A549 (cell line): Measurements from ENCODE around the gene SYNE2. TPM values are rescaled to one million over a fixed set of nuclear protein-coding genes. Genes with fewer than 3 reads are reported as not detected.

ENCODE experiments used
- ATAC-seq, 2 experiments: fragments of 200-7000 bp in 1 of 2; fragments of >200 bp in 1 of 2; cut with Nextera tagmentation in 1 of 2; cut with Tn5 transposase in 1 of 2; 3 replicates each; pipeline versions ENCODE4 v1.8.0 to v1.9.1; 2018 to 2020; ENCODE audit warnings: mild to moderate bottlenecking in 1 of 2, moderate library complexity in 1 of 2
- CTCF ChIA-PET: fragments of 300-600 bp; sonication (Branson Sonifier 250); formaldehyde crosslinking; extraction: SDS; loops from one replicate; lab custom pipeline; 2021; ENCODE audit warnings: antibody characterized with exemption, inconsistent platforms; lab: Yijun Ruan, JAX
- POLR2A ChIA-PET: fragments of 350-600 bp; formaldehyde crosslinking; extraction: SDS; loops from one replicate; lab custom pipeline; 2021; ENCODE audit warnings: antibody characterized with exemption, inconsistent platforms; lab: Yijun Ruan, JAX
- DNase-seq, 2 experiments: peaks; one replicate each; pipeline versions ENCODE4 v3.0.0 to v3.0.0-alpha.2; 2011 to 2016; ENCODE audit warnings: low read depth in 1 of 2, low spot score in 1 of 2
- FAIRE-seq: peaks from 2 replicates; lab custom pipeline; 2011; peaks lifted over from hg19 to GRCh38; lab: Jason Lieb, UNC
- H3K27ac ChIP-seq, 2 experiments: fragments of >200 bp; sonication (Bioruptor Twin); formaldehyde crosslinking; 3 replicates each; pipeline ENCODE4 v1.5.1; 2016 to 2017
- H3K4me1 ChIP-seq: fragments of >200 bp; sonication (Bioruptor Twin); formaldehyde crosslinking; 3 replicates; pipeline ENCODE4 v1.6.1; 2016
- H3K4me2 ChIP-seq: fragments of >200 bp; sonication (Bioruptor Twin); formaldehyde crosslinking; 3 replicates; pipeline ENCODE4 v1.6.1; 2016
- H3K4me3 ChIP-seq: fragments of >200 bp; sonication (Bioruptor Twin); formaldehyde crosslinking; 3 replicates; pipeline ENCODE4 v1.5.1; 2016
- H3K9me3 ChIP-seq: fragments of >200 bp; sonication (Bioruptor Twin); formaldehyde crosslinking; 3 replicates; pipeline ENCODE4 v1.6.1; 2016
- CBX8 ChIP-seq: fragments of 200-600 bp; sonication (generic); IDR thresholded peaks from 2 replicates; pipeline ENCODE4 v1.6.1; 2016
- CEBPB ChIP-seq, 2 experiments: fragments of >200 bp in 1 of 2; sonication (Bioruptor Twin) in 1 of 2; formaldehyde crosslinking in 1 of 2; IDR thresholded peaks; 2 replicates each; pipeline ENCODE4 v1.6.1; 2012 to 2016
- CHD4 ChIP-seq: fragments of 200-600 bp; sonication (generic); IDR thresholded peaks from 2 replicates; pipeline ENCODE4 v1.6.1; 2016; ENCODE audit warnings: antibody characterized with exemption, mild to moderate bottlenecking, borderline replicate concordance
- EHMT2 ChIP-seq: fragments of 200-600 bp; sonication (generic); IDR thresholded peaks from 2 replicates; pipeline ENCODE4 v1.6.1; 2016; ENCODE audit warnings: antibody characterized with exemption, low read depth, mild to moderate bottlenecking, moderate library complexity
- ESRRA ChIP-seq: fragments of 150-350 bp; IDR thresholded peaks from 2 replicates; pipeline ENCODE4 v1.6.1; 2014; ENCODE audit warnings: mild to moderate bottlenecking, low read length, borderline replicate concordance
- FOSL2 ChIP-seq, 2 experiments: fragments of 450-650 bp in 1 of 2; fragments of >200 bp in 1 of 2; sonication (Bioruptor Twin) in 1 of 2; formaldehyde crosslinking; IDR thresholded peaks; 2 replicates each; pipeline versions ENCODE4 v1.5.0 to v1.6.1; 2016 to 2020; ENCODE audit warnings: mild to moderate bottlenecking in 1 of 2, moderate library complexity in 1 of 2
- FOXS1 ChIP-seq: fragments of 250-450 bp; sonication (Bioruptor Pico); IDR thresholded peaks from 2 replicates; pipeline ENCODE4 v1.5.0; 2020; ENCODE audit warnings: mild to moderate bottlenecking, moderate library complexity
- GATA3 ChIP-seq: IDR thresholded peaks from 2 replicates; pipeline ENCODE4 v1.6.1; 2012; ENCODE audit warnings: borderline replicate concordance
- HDAC2 ChIP-seq: fragments of 200-600 bp; sonication (generic); IDR thresholded peaks from 2 replicates; pipeline ENCODE4 v1.6.1; 2016
- HEYL ChIP-seq: fragments of 250-450 bp; sonication (Bioruptor Pico); IDR thresholded peaks from 2 replicates; pipeline ENCODE4 v1.8.0; 2021; ENCODE audit warnings: mild to moderate bottlenecking, moderate library complexity
- HOXA7 ChIP-seq: fragments of 250-450 bp; sonication (Bioruptor Pico); IDR thresholded peaks from 2 replicates; pipeline ENCODE4 v1.5.0; 2020; ENCODE audit warnings: mild to moderate bottlenecking, moderate library complexity
- HOXB5 ChIP-seq: fragments of 250-450 bp; sonication (Bioruptor Pico); IDR thresholded peaks from 2 replicates; pipeline ENCODE4 v1.5.0; 2020; ENCODE audit warnings: mild to moderate bottlenecking, moderate library complexity
- JUN ChIP-seq, 2 experiments: fragments of >200 bp; sonication (Bioruptor Twin); formaldehyde crosslinking; IDR thresholded peaks; 2 replicates in 1 of 2; 3 replicates in 1 of 2; pipeline ENCODE4 v1.6.1; 2016 to 2017
- KDM5A ChIP-seq: fragments of 200-600 bp; sonication (generic); IDR thresholded peaks from 2 replicates; pipeline ENCODE4 v1.6.1; 2016; ENCODE audit warnings: antibody characterized with exemption, mild to moderate bottlenecking
- MAZ ChIP-seq: fragments of 150-350 bp; IDR thresholded peaks from 2 replicates; pipeline ENCODE4 v1.6.1; 2014; ENCODE audit warnings: antibody characterized with exemption, low read depth, low read length, borderline replicate concordance
- NPAS2 ChIP-seq: fragments of 250-450 bp; sonication (Bioruptor Pico); IDR thresholded peaks from 2 replicates; pipeline ENCODE4 v1.8.0; 2022; ENCODE audit warnings: mild to moderate bottlenecking, moderate library complexity, borderline replicate concordance
- NR3C1 ChIP-seq: fragments of >200 bp; sonication (Bioruptor Twin); formaldehyde crosslinking; IDR thresholded peaks from 3 replicates; pipeline ENCODE4 v1.6.1; 2017
- POLR2A ChIP-seq: IDR thresholded peaks from 2 replicates; pipeline ENCODE4 v1.6.1; 2012; ENCODE audit warnings: mild to moderate bottlenecking, low read length
- RCOR1 ChIP-seq: fragments of 150-350 bp; IDR thresholded peaks from 2 replicates; pipeline ENCODE4 v1.6.1; 2014; ENCODE audit warnings: antibody characterized with exemption, low read length, low read depth
- SREBF2 ChIP-seq: fragments of 450-650 bp; IDR thresholded peaks from 2 replicates; pipeline ENCODE4 v1.6.1; 2014; ENCODE audit warnings: mild to moderate bottlenecking, moderate library complexity
- TP53 ChIP-seq: fragments of 250-450 bp; sonication (Bioruptor Pico); IDR thresholded peaks from 2 replicates; pipeline ENCODE4 v1.5.0; 2021; ENCODE audit warnings: mild to moderate bottlenecking, moderate library complexity
- ZFP36 ChIP-seq: fragments of 450-650 bp; IDR thresholded peaks from 2 replicates; pipeline ENCODE4 v1.6.1; 2014; ENCODE audit warnings: borderline replicate concordance; ENCODE audit not compliant: partially characterized antibody
- ZNF302 ChIP-seq: fragments of 250-450 bp; sonication (Bioruptor Pico); IDR thresholded peaks from 2 replicates; pipeline ENCODE4 v1.9.0; 2021; ENCODE audit warnings: inconsistent platforms, mild to moderate bottlenecking, moderate library complexity
- WGBS: methylation state at CpG from one replicate; pipeline ENCODE4 v1.1.6; 2017; ENCODE audit errors: missing lambda C conversion rate; 5-methylcytosine and 5-hydroxymethylcytosine counted together
- polyA plus RNA-seq, 4 experiments: library from polyadenylated mRNA; depleted of rRNA in 3 of 4; stranded (reverse); fragments of >200 nt; fragmentation: RNase III in 1 of 4; extraction: RNeasy Plus Mini Kit Qiagen cat#74134 plus additional on column Dnase treatment in 1 of 4; gene quantifications; 2 replicates in 3 of 4; 3 replicates in 1 of 4; pipeline ENCODE4 v1.2.3, GENCODE V29; 2011 to 2017
- TF ChIP-seq, protein P1 (sequence below): fragments of 150-350 bp; IDR thresholded peaks from 2 replicates; pipeline ENCODE4 v1.6.1; 2014; ENCODE audit warnings: low read depth, mild to moderate bottlenecking, low read length
- TF ChIP-seq, protein P2 (sequence below): fragments of >200 bp; sonication (Bioruptor Twin); formaldehyde crosslinking; IDR thresholded peaks from 3 replicates; pipeline ENCODE4 v1.5.1; 2016

Gene SYNE2
- polyA plus RNA-seq, 2 of the 4 experiments (the other 2 are of a cell fraction), result 3.4 to 11.3 TPM

DNA sequence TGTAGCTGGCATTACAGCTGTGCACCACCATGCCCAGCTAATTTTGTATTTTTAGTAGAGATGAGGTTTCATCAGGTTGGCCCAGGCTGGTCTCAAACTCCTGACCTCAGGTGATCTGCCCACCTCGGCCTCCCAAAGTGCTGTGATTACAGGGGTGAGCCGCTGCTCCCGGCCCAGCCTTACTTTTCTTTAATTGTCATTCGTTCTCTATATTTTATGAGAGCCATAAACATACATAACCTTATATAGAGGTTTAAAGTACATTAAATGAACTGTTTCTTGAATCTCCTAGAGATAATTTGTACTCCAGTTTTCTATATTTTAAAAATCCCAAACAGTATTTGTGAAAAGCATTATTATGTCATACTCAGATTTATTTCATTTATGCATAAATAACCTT is 98.6 kb downstream of the SYNE2 start:
- ATAC-seq (no peak), DNase-seq (no peak), FAIRE-seq (no peak)
- no peak overlapping the region for H3K27ac ChIP-seq
- H3K4me1 ChIP-seq, result no peaks in the 10 kb centered on the region
- 88% methylated on average over 4 of the region's 4 CpGs for WGBS
- TF ChIP-seq POLR2A, result no peak
- no peak for TF ChIP-seq GATA3
- TF ChIP-seq, protein P1, sequence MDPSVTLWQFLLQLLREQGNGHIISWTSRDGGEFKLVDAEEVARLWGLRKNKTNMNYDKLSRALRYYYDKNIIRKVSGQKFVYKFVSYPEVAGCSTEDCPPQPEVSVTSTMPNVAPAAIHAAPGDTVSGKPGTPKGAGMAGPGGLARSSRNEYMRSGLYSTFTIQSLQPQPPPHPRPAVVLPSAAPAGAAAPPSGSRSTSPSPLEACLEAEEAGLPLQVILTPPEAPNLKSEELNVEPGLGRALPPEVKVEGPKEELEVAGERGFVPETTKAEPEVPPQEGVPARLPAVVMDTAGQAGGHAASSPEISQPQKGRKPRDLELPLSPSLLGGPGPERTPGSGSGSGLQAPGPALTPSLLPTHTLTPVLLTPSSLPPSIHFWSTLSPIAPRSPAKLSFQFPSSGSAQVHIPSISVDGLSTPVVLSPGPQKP, result no peak
- no peak for TF ChIP-seq SREBF2
- TF ChIP-seq FOXS1 (CRISPR knock-in tag), result no peak
- H3K4me3 ChIP-seq, result no peak overlapping the region
- no peaks in the 10 kb centered on the region for H3K9me3 ChIP-seq
- H3K4me2 ChIP-seq, result no peak overlapping the region
- ChIA-PET CTCF (no interaction called here), POLR2A (no interaction called here)

DNA sequence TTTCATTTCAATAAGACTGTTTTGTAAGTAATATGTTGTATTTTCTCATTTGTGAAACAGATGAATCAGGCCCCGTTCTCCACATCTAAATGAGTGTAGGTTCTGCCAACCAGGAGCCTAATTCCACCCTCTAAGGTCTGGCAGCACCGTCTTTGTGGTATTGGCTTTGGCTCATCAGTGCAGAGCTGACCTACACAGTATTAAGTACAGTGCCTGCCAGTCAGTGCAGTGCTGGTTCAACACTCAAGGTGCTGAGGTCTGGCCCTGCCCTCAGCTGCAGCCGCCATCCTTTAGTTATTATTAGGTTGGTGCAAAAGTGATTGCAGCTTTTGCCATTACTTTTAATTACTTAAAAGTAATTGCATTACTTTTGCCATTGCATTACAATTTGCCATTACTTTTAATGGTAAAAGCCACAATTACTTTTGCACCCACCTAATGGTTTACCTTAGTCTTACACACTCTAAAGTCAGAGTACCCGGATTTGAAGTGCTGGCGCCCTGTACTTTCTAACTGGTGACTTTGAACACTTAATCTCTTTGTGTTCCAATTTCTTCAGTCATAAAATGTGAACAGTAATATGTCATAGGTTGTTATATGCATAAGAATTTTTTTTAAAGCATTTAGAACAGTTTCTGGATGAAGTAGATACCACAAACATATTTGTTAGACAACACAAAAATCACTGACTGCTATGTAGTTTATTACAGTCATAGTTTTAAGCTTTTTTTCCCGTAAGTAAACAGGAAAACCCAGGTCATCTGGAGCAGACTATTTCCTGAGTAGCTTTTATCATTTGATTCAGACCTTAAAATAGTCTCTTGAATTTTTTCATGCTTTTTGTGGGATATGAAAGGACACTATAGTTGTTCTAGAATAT is 99.5 kb downstream of the SYNE2 start:
- ATAC-seq (no peak), DNase-seq (no peak), FAIRE-seq (no peak)
- POLR2A ChIA-PET, result no interaction called here
- Histone ChIP-seq H3K4me3 (no peak overlapping the region), H3K4me1 (no peaks in the 10 kb centered on the region), H3K9me3 (no peaks in the 10 kb centered on the region), H3K27ac (no peak overlapping the region), H3K4me2 (no peak overlapping the region)
- CTCF ChIA-PET, result no interaction called here
- TF ChIP-seq RCOR1 (no peak), TP53 (no peak), ZNF302 (CRISPR knock-in tag) (no peak), HDAC2 (no peak), CBX8 (no peak), HOXB5 (no peak), SREBF2 (no peak)
- TF ChIP-seq, protein P2, sequence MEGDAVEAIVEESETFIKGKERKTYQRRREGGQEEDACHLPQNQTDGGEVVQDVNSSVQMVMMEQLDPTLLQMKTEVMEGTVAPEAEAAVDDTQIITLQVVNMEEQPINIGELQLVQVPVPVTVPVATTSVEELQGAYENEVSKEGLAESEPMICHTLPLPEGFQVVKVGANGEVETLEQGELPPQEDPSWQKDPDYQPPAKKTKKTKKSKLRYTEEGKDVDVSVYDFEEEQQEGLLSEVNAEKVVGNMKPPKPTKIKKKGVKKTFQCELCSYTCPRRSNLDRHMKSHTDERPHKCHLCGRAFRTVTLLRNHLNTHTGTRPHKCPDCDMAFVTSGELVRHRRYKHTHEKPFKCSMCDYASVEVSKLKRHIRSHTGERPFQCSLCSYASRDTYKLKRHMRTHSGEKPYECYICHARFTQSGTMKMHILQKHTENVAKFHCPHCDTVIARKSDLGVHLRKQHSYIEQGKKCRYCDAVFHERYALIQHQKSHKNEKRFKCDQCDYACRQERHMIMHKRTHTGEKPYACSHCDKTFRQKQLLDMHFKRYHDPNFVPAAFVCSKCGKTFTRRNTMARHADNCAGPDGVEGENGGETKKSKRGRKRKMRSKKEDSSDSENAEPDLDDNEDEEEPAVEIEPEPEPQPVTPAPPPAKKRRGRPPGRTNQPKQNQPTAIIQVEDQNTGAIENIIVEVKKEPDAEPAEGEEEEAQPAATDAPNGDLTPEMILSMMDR, result no peak
- WGBS, result 88% methylated on average over 6 of the region's 6 CpGs

DNA sequence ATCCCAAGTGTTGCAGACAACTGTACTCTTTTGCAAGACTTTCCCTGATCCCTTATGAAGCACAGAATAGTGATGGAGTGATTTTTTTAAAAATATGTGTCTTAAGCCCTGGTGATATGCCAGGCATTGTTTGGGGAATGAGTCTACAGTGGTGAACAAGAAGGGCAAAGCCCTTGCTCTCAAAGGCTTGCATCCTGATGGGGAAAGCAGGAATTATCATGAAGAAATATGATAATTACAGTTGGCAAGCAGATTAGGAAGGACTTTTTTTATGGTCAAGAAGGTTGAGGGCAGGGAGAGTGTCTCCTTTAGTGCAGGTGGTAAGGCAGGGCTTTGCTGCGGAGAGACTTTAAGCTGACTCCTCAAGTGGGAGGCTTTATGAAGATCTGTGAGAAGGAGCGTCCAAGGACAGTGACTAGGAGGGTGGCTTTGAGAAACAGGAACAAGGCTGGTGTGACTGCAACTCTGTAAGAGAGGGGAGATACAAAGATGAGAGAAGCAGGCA is 100.2 kb downstream of the SYNE2 start:
- no peak overlapping the region for H3K4me3 ChIP-seq
- no peaks in the 10 kb centered on the region for H3K9me3 ChIP-seq
- H3K4me2 ChIP-seq, result no peak overlapping the region
- TF ChIP-seq FOXS1 (CRISPR knock-in tag) (no peak), EHMT2 (no peak), ESRRA (no peak), CEBPB (IDR thresholded peaks at IDR 0.05) (no peak), MAZ (no peak), HEYL (CRISPR knock-in tag) (no peak), NPAS2 (no peak), NR3C1 (no peak), JUN (IDR thresholded peaks at IDR 0.05) (no peak), CHD4 (no peak), ZFP36 (no peak), FOSL2 (IDR thresholded peaks at IDR 0.05) (no peak), FOSL2 (CRISPR knock-in tag; IDR thresholded peaks at IDR 0.05) (no peak), KDM5A (no peak), HOXA7 (CRISPR knock-in tag) (no peak), RCOR1 (no peak)
- TF ChIP-seq, all 56 proteins: peak for 0
- POLR2A ChIA-PET, result no interaction called here
- CTCF ChIA-PET, result no interaction called here
- Histone ChIP-seq H3K4me1 (no peaks in the 10 kb centered on the region), H3K27ac (no peak overlapping the region)
- ATAC-seq, result no peak
- WGBS, result 94% methylated on average over 2 of the region's 2 CpGs
- DNase-seq, result no peak
- FAIRE-seq, result no peak
